Colon (tissue), 2 donors: ENCODE results near the gene TIMM44.

ENCODE experiments used
- FAIRE-seq: peaks from 2 replicates; lab custom pipeline; 2012; peaks lifted over from hg19 to GRCh38; lab: Jason Lieb, UNC
- donor health status: control.
- donor health status: control.

TIMM44 gene

DNA sequence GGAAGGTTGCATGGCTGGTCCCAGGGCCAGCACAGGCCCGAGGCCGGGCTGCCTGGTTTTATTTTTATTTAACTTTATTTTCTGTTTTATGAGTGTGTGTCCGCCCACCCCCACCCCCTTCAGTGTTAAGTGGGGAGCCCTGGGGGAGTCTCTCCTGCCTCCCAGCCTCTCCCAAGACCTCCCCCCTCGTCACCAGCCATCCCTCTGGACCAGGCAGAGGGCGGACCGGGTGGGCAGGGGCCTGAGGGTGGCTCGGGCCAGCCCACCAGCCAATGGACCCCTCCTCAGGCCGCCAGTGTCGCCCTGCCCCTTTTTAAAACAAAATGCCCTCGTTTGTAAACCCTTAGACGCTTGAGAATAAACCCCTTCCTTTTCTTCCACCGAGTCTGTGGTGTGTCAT lies 29.4 kb downstream of the TIMM44 start:
- FAIRE-seq, result no peak

DNA sequence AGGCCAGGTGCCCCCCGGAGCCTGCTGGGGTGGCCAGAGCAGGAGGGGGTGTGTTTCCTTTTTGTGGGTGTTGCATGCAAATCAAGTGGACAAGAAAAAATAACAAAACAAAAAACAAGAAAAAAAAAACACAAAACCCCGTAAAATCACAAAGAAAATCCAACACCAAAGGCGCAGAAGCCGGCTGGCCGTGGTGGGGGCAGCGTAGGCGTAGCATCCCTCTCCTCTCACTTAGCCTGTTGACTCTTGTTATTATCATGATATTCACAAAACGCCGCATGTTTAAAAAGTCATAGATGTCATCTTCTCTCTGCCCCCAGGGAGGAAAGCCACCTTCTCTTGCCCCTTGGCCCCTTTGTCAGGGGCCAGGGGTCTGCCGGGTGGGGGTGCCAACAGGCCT lies 29.8 kb downstream of the TIMM44 start:
- FAIRE-seq, result no peak

DNA sequence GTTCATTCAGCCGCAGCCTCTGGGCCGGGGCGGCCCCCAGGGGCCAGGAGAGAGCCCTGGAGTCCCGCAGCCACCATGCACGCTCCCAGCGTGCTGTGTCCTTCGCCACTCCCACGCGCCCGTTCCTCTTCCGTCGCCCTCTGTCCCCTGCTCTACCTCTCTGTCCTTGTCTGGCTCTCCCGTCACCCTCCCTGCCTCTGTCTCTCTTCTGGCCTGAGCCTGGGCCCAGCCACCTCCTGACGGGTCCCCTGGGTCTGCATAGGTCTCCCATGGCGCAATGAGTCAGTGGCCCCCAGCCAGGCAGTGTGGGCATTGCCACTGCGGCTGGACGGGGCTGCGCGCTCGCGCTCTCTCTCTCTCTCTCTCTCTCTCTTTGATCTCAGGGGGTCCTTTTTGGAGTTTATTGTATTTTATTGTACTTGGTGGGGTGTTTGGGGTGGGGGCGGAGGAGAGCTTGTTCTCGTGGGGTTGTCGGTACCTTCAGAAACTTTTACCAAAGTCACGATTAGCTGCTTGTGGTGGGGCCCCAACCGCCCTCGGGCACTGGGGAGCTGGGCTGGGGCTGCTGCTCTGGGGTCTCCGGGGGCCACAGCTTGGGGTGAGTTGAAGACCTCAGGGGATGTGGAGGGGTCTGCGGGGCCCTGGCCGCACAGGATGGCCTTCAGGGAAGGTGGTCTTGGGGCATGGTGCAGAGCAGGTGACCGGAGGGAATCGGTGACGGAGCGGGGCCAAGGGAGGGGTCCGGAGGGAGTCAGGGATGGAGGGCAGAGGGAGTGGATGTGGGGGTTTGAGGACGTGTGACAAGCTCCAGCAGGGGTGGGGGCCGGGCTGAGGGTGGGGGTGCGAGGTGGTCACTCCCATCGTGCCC lies 30.5 kb downstream of the TIMM44 start:
- no peak for FAIRE-seq

DNA sequence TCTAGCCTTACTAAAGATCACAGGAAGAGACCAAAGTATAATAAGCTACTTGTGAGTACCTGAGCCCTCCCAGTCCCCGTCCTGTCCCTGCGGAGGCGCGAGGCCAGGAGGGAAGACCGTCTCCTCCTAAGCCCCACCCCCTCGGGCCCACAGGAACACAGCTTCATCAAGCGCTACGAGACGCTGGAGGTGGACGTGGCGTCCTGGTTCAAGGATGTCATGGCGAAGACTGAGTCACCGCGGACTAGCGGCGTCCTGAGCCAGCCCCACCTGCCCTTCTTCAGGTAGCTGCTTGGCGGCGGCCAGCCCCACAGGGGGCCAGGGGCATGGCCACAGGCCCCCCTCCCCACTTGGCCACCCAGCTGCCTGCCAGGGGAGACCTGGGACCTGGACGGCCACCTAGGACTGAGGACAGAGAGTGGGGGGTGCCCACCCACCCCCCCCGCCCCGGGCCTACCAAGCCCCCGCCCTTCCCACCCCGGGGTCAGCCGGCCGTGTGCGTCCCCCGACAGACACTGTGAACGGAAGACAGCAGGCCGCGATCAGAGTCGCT lies 31.2 kb downstream of the TIMM44 start:
- FAIRE-seq, result no peak

DNA sequence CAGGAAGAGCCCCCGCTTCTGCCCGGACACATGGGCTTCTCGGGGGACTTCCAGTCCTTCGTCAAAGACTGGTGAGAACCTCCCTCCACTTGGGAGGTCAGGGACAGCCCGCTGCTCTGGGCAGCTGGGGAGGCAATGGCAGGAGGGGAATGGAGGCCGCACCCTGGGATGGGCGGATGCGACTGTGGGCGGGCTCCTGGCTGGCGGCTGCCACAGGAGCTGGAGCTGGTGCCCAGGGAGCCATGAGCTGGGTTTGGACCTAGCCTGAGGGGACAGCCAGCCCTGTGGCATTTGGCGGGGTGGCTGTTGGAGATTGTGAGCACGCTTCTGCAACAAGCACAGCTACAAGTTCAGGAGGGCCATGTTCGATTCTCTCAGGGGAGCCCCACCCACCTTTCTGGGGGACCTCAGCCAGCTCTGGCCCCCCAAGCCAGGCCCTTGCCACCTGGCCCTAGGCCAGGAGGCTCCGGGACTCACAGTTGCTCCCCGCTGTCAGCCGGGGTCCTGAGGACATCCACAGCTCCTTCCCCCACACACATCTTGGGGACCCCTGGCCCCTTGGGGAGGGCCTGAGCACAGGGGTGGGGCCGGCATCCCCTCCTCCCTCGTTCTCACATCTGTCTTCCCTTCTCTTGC lies 31.8 kb downstream of the TIMM44 start:
- no peak for FAIRE-seq

DNA sequence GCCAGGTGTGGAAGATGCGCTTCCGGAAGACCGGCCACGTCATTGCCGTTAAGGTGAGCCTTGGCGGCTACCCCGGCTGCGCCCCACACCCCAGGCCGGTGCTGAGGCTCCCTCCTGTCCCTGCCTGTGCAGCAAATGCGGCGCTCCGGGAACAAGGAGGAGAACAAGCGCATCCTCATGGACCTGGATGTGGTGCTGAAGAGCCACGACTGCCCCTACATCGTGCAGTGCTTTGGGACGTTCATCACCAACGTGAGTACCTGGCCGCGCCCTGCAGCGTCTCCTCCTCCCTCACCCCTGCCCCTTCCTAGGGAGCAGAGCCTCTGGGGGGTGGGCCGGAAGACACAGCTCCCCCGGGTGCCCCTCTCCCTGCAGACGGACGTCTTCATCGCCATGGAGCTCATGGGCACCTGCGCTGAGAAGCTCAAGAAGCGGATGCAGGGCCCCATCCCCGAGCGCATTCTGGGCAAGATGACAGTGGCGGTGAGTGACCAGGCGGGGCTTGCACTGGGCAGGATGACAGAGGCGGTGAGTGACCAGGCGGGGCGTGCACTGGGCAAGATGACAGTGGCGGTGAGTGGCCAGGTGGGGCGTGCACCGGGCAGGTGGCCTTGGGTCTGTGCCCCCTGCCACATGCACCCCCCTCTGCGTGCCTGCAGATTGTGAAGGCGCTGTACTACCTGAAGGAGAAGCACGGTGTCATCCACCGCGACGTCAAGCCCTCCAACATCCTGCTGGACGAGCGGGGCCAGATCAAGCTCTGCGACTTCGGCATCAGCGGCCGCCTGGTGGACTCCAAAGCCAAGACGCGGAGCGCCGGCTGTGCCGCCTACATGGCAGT lies 32.9 kb downstream of the TIMM44 start:
- FAIRE-seq, result no peak

DNA sequence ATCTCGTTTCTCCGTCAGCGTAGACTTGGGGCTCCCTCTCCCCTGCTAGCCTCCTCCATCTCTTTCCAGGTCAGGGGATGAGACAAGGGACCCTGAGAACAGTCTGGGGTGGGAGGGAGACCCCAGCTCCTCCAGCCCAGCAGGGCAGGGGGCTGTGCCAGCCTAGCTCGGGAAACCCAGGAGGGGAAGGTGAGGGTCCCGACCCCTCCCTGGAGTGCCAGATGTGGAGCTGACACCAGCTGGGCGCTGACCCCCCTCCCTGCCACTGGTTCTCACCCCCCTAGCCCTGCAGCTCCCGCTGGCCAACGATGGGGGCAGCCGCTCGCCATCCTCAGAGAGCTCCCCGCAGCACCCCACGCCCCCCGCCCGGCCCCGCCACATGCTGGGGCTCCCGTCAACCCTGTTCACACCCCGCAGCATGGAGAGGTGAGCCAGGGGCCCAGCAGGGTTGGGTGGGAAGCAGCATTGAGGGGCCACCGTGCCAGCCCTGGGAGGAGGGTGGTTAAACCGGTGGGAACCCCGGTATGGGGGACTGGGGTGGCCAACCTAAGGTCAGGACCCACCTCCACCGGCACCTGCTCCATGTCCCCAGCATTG lies 33.9 kb downstream of the TIMM44 start:
- FAIRE-seq, result no peak

DNA sequence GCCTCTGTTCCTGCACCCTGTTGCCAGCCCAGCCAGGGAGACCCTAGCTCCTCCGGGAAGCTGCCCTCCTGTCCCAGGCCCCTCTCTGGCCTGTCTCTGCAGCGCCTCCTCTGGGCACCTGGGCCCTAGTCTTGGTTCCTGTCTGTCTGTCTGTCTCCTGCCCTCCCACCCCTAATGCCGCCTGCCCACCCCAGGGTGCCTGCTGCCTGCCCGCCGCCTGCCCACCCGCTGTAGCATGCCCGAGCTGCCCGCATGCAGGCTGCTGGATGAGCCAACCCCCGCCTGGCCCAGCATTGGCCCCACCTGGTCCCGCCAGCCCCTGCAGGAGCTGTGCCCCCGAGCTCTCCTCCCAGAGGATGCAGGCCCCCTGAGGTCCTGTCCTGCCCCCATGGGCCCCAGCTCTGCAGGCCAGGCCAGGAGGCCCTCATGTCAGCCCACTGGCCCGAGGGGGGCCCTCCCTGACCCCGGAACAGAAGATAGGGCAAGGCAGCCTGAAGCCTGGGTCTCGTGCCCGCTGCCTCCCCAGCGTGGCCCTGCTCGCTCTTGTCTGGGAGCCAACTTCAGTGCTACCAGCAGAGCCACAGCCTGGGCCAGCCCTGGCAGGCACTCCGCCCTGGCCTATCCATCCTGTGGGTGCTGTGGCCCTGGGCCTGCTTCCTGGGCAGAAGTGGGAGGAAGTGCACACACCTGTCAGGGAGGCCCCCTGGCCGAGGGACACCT lies 34.6 kb downstream of the TIMM44 start:
- FAIRE-seq, result no peak

DNA sequence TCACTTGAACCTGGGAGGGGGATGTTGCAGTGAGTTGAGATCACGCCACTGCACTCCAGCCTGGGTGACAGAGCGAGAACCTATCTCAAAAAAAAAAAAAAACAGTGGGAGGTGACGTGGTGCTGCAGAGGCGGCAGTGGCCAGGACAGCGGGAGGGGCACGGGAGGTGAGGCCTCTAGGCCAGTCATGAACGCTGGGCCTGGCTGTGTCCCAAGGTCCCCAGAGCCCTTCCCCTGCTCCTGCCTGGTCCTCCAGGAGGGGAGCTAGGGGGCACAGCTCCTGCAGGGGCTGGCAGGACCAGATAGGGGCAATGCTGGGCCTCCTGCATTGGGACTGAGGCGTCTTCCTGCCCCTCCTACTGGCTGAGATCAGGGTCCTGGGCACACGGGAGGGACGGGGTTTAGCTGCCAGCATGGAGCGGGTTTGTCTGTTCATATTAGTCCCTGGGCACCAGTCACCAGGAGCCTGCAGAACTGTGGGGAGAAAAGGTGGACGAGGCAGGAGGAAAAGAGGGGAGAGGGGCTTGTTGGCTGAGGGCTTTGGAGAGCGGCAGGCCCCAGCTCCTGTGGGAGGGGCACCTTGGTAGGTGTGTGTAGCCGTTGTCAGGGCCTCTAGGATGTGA lies 35.3 kb downstream of the TIMM44 start:
- no peak for FAIRE-seq

DNA sequence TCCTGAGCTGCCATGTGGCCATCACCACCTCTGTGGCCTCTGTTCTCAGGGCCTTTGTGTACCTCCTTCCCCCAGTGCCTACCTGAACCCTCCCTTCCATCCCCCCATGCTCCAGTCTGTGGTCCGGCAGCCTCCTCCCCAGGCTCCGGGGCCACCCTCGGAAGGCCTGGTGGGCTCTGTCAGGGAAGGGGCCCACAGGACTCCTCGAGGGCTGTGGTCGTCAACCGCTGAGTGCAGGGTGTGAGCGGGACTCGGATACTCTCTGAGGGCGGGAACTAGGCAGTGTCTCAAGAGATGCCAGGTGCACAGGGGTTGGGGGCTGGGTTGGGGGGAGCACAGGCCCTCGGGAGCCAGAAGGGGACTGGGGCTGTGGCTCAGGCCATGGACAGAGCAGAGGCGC lies 35.9 kb downstream of the TIMM44 start:
- FAIRE-seq, result no peak

DNA sequence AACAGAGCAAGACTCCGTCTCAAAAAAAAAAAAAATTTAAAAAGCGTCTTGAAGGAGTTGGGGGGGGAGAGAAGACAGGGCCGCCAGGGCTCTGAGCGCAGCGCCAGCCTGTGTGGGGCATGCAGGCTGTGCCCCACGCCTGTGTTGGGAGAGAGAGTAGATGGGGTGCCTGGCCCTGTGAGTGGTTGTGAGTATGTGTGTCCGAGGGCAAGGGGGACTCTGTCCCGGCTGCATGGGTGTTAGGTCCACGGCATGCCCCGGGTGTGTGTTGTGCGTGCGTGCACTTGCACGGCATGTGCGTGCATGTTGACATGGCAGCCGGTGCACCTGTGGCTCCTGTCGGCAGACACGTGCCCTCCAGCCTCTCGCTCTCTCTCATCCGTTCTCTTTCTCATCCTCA lies 36.3 kb downstream of the TIMM44 start:
- FAIRE-seq, result no peak

DNA sequence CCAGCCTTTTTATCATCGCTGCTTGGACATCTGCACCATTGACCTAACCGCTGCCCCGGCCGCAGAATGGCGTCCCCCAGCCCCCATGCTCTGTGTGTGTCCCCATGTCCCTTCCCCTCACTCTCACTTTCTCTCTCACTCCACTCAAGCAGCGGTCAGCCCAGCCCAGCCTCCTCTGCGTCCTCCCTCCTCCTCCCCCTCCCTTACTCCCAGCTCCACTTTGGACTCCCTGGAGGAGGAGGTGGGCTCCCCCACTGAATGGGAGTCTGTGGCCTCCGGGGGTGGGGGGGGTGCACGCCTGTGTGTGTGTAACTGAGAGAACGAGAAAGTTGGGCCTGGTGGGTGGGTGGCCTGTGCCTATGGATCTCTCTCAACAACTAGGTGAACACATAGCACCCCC lies 37.6 kb downstream of the TIMM44 start:
- FAIRE-seq, result no peak

DNA sequence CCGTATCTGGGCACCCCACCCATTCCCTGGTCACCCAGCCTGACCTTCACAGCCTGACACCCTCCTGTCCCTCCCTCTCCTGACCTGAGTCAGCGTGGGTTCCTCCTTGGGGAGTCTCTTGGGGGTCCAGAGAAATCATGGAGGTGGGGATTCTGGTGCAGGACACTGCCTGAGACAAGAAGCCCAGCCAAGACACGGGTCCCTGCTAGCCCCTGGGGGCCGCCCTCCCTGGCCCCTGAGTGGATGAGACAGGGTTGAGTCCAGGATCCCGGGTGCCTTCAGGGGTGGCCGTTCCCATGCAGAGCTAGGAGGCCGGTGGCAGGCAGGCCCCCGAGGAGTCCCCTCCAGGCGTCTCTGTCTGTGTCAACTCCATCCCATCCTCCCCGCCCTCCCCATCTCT lies 38.2 kb downstream of the TIMM44 start:
- FAIRE-seq, result no peak

DNA sequence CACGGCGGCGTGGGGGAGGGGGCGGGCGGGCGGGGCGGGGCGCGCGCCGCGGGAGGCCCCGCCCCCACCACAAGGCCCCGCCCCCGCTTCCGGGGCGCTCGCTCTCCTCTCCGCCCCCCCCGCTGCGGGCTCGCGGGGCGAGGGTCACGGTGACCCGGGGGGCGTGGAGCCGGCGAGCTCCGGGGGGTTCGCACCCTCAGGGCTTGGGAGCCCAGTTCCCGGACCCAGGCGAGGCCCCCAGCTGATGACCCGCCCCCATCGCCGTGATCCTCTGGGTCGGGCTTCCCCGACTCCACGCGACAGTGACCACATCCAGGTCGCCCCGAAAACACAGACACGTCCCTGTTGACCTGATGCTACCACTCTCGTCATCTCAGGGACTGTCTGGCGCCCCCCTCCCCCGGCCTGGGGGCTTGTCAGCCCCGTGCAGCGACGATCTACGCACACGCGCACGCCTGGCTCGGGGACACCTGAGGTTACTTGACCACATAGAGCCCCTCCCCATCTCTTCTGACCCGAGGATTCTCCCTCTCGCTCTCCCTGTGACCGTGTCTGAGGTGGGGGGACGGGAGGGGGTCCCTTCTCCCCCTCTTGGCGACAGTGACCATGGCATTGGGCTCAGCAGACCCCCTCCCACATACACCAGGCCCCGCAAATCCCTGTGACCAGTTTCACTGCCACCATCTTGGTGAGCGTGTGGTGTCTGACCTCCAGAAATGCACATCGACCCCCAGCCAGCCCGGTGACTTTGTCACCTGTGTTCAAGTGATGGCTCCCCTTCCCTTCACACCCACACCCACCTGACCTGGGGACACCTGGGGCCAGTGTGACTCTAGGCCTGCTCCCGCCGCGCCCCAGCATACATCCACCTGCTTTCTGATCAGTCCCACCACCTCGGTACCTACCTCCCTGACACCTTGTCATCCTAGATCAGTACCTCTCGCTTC lies 39.1 kb downstream of the TIMM44 start:
- no peak for FAIRE-seq

DNA sequence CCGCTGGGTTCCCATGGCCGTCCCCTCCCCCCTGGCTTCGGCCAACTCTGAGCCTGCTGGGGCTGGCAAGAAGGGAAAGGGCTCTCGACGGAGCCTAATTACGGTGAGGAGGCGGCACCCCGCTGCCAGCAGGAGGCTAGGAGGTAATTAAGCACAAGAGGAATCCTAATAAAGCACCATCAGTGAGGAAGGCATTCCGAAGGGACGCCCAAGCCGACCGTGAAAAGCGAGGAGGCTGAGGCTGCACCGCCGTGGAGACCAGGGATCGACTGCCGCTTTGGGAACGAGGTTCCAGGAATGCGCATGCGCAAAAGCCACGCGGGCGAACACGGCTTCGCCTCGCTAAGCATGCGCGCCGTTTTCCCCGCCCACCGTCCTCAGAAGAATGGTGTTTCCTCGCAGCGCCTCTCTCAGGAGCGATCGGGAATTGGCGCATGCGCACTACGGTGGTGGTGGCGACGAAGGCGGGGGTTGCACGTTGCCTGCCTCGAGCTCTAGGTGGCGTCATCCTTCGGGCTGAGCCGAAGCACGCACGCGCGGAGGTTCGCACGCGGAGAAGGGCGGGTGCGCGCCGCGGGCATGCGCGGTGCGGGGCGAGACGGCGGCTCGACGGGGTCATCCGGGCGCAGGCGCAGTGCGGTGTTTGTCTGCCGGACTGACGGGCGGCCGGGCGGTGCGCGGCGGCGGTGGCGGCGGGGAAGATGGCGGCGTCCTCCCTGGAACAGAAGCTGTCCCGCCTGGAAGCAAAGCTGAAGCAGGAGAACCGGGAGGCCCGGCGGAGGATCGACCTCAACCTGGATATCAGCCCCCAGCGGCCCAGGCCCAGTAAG lies 40.0 kb downstream of the TIMM44 start, which contains the start of gene MAP2K7:
TSS of gene MAP2K7 (plus strand) at position 634 of the 830 bp plus-strand sequence. CDS start at position 702, 68 bp downstream.
- no peak for FAIRE-seq

DNA sequence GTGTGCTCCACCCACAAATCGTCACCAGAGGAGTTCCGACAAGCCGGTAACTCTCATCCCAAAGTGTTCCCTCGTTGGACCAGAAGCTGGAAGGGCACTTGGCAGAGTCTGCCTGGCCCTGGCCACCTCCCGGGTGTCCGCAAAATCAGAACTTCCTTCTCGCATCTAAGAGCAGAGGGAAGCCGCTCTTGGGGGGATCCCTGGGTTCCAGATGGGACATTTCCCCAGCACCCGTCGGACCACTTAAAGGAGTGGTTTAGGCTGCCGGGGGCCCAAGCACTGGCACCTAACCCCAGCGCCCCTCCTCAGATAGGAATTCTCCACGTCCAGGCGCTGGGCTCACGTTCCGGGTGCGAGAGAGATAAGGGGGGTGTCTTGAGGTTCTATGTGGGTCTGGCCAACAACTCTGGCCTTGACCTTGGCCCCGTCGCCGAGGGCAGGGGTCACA lies 40.6 kb downstream of the TIMM44 start:
- no peak for FAIRE-seq

DNA sequence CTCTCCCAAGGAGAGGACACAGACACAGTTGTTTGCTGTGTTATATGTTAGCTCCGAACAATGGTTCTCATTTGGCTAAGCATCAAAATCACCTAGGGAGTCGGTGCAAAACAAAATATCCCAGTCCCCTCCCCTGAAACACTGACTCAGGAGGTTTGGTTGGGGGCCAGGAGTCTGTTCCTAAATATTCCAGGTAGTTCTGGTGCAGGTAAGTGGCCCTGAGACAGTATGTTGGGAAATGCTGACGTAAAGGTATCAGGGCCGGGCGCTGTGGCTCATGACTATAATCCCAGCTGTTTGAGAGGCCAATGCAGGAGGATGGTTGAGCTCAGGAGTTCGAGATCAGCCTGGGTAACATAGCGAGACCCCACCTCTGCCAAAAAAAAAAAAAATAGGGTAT lies 42.1 kb downstream of the TIMM44 start:
- no peak for FAIRE-seq

DNA sequence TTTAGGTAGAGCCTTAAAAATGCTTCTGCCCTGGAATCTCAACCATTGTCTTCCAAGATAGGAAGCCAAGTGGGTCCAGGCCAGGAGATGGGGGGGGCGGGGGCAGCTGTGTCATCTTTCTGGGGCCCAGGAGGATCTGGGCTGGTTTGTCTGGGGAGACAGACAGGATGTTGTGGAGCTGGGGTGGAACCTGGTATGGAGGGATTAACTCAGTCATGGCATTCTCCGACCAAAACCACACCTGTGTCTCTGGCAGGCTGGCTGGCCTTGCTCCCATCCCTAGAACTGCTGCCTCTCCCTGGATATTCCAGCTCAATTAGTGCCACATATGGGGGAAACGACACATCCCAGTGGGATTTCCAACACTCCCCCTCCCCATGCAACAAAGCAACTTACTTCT lies 42.5 kb downstream of the TIMM44 start:
- no peak for FAIRE-seq

DNA sequence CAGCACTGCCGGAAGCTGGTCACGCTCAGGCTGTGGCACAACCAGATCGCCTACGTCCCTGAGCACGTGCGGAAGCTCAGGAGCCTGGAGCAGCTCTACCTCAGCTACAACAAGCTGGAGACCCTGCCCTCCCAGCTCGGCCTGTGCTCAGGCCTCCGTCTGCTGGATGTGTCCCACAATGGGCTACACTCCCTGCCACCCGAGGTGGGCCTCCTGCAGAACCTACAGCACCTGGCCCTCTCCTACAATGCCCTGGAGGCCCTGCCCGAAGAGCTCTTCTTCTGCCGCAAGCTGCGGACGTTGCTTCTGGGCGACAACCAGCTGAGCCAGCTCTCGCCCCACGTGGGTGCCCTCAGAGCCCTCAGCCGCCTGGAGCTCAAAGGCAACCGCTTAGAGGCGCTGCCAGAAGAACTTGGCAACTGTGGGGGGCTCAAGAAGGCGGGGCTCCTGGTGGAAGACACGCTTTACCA lies 43.0 kb downstream of the TIMM44 start:
- no peak for FAIRE-seq
